Peyer's patch (tissue), 4 donors: ENCODE measurements around the gene ZNF462. TPM values are rescaled to one million over a fixed set of nuclear protein-coding genes. Genes with fewer than 3 reads are reported as not detected.
"Not testable (repeated sequence)": the region's sequence is repeated elsewhere in the genome, so short reads cannot be mapped to it uniquely, and the experiment has no call there.

Experiments used
- DNase-seq, 3 donors: peaks; one replicate each; pipeline ENCODE4 v3.0.0-alpha.2; 2017 to 2019
- H3K27ac ChIP-seq, 4 donors: fragments of 200-600 bp; sonication (generic); one replicate each; pipeline ENCODE4 v1.5.1; 2016 to 2019
- H3K27me3 ChIP-seq, 2 donors: fragments of 200-600 bp; sonication (generic); one replicate each; pipeline ENCODE4 v1.5.1; 2019
- H3K36me3 ChIP-seq, 3 donors: fragments of 200-600 bp; sonication (generic); one replicate each; pipeline ENCODE4 v1.5.1; 2016 to 2019
- H3K4me1 ChIP-seq, 4 donors: fragments of 200-600 bp; sonication (generic); one replicate each; pipeline ENCODE4 v1.5.1; 2016 to 2019
- H3K4me3 ChIP-seq, 4 donors: fragments of 200-600 bp; sonication (generic); 1 replicate in 3 of 4; 2 replicates in 1 of 4; pipeline ENCODE4 v1.5.1; 2016 to 2019; ENCODE audit warnings: mild to moderate bottlenecking in 1 of 4
- H3K9me3 ChIP-seq, 4 donors: fragments of 200-600 bp; sonication (generic); one replicate each; pipeline ENCODE4 v1.5.1; 2016 to 2019; ENCODE audit warnings: mild to moderate bottlenecking in 1 of 4
- CTCF ChIP-seq, 6 experiments: fragments of 450-650 bp in 4 of 6; fragments of 200-600 bp in 2 of 6; sonication (generic) in 1 of 6; IDR thresholded peaks; one replicate each; pipeline ENCODE4 v1.5.1; 2017 to 2019; ENCODE audit warnings: antibody characterized with exemption in 6 of 6, mild to moderate bottlenecking in 3 of 6, moderate library complexity in 1 of 6
- POLR2A ChIP-seq, 2 donors: fragments of 450-650 bp; IDR thresholded peaks; one replicate each; pipeline ENCODE4 v1.5.1; 2017; ENCODE audit warnings: antibody characterized with exemption in 2 of 2, mild to moderate bottlenecking in 2 of 2, moderate library complexity in 2 of 2
- total RNA-seq, 4 donors: library from RNA; depleted of rRNA; stranded (reverse); fragments of >200 nt; gene quantifications; one replicate each; pipeline ENCODE4 v1.1.0, GENCODE V29; 2016

The ZNF462 gene
- total RNA-seq, 4 donors from 2014 or later, result 16.1 to 39.6 (median 25.5) TPM

GRCh38 chr9:106981396-106982287 lies 118.7 kb downstream of the ZNF462 start:
- Histone ChIP-seq H3K4me1 (no peaks in the 10 kb centered on the region), H3K4me3 (no peak overlapping the region), H3K9me3 (no peaks in the 10 kb centered on the region), H3K27ac (no peak overlapping the region), H3K27me3 (no peaks in the 10 kb centered on the region), H3K36me3 (peaks cover 0 to 28% (median 0%) of the 10 kb centered on the region in 3 donors)
- TF ChIP-seq POLR2A (IDR thresholded peaks at IDR 0.05), result no peak
- no peak for TF ChIP-seq CTCF (IDR thresholded peaks at IDR 0.05)
- no peak for DNase-seq

- Histone ChIP-seq H3K4me1 (no peaks in the 10 kb centered on the region), H3K36me3 (peaks cover 0 to 20% (median 0%) of the 10 kb centered on the region in 3 donors), H3K27me3 (no peaks in the 10 kb centered on the region), H3K9me3 (no peaks in the 10 kb centered on the region), H3K27ac (no peak overlapping the region), H3K4me3 (no peak overlapping the region)
- TF ChIP-seq CTCF (IDR thresholded peaks at IDR 0.05), result no peak
- no peak for TF ChIP-seq POLR2A (IDR thresholded peaks at IDR 0.05)
- DNase-seq, result no peak
Observed at GRCh38 chr9:106982636-106983035, 119.7 kb downstream of the ZNF462 start.

GRCh38 chr9:106983346-106983745 lies 120.4 kb downstream of the ZNF462 start:
- Histone ChIP-seq H3K4me3 (no peak overlapping the region), H3K36me3 (peaks cover 0 to 20% (median 0%) of the 10 kb centered on the region in 3 donors), H3K9me3 (no peaks in the 10 kb centered on the region), H3K27ac (no peak overlapping the region), H3K27me3 (no peaks in the 10 kb centered on the region), H3K4me1 (no peaks in the 10 kb centered on the region)
- TF ChIP-seq POLR2A (IDR thresholded peaks at IDR 0.05) (no peak), CTCF (IDR thresholded peaks at IDR 0.05) (no peak)
- DNase-seq, result no peak

GRCh38 chr9:106989904-106990303 lies 126.9 kb downstream of the ZNF462 start:
- H3K36me3 ChIP-seq, result peaks cover 0 to 15% (median 0%) of the 10 kb centered on the region in 3 donors
- not testable (repeated sequence) for H3K27ac ChIP-seq, DNase-seq, H3K9me3 ChIP-seq, H3K4me3 ChIP-seq, H3K4me1 ChIP-seq, H3K27me3 ChIP-seq

GRCh38 chr9:106992186-106992585 lies 129.2 kb downstream of the ZNF462 start:
- no peaks in the 10 kb centered on the region for H3K4me1 ChIP-seq
- H3K27ac ChIP-seq, result no peak overlapping the region
- DNase-seq, result no peak
- TF ChIP-seq CTCF (IDR thresholded peaks at IDR 0.05), result no peak
- TF ChIP-seq POLR2A (IDR thresholded peaks at IDR 0.05), result no peak
- peaks cover 0 to 11% (median 0%) of the 10 kb centered on the region in 3 donors for H3K36me3 ChIP-seq
- no peaks in the 10 kb centered on the region for H3K27me3 ChIP-seq
- no peaks in the 10 kb centered on the region for H3K9me3 ChIP-seq
- H3K4me3 ChIP-seq, result no peak overlapping the region

GRCh38 chr9:106993603-106994002 lies 130.6 kb downstream of the ZNF462 start:
- no peaks in the 10 kb centered on the region for H3K9me3 ChIP-seq
- H3K36me3 ChIP-seq, result peaks cover 0 to 11% (median 0%) of the 10 kb centered on the region in 3 donors
- no peaks in the 10 kb centered on the region for H3K27me3 ChIP-seq
- no peak for TF ChIP-seq CTCF (IDR thresholded peaks at IDR 0.05)
- no peak for TF ChIP-seq POLR2A (IDR thresholded peaks at IDR 0.05)
- H3K27ac ChIP-seq, result no peak overlapping the region
- H3K4me3 ChIP-seq, result no peak overlapping the region
- no peak for DNase-seq
- H3K4me1 ChIP-seq, result no peaks in the 10 kb centered on the region
